Cardiac muscle cell (in vitro differentiated cells and primary cell): ENCODE data around the gene HACD1. TPM values are rescaled to one million over a fixed set of nuclear protein-coding genes. Genes with fewer than 3 reads are reported as not detected.

Experiments used
- DNase-seq, 2 donors: peaks; one replicate each; pipeline versions ENCODE4 v3.0.0 to v3.0.0-alpha.2; 2010 to 2017; ENCODE audit warnings: low read depth in 1 of 2, low spot score in 1 of 2
- H3K27ac ChIP-seq: fragments of 200-600 bp; sonication (generic); 2 replicates; pipeline ENCODE4 v1.5.1; 2016
- H3K27me3 ChIP-seq: fragments of 200-600 bp; sonication (generic); 2 replicates; pipeline ENCODE4 v1.6.0; 2016; ENCODE audit warnings: control low read depth
- H3K36me3 ChIP-seq: fragments of 200-600 bp; sonication (generic); 2 replicates; pipeline ENCODE4 v1.5.1; 2016; ENCODE audit warnings: control low read depth
- H3K4me1 ChIP-seq: fragments of 200-600 bp; sonication (generic); 2 replicates; pipeline ENCODE4 v1.8.1; 2017; ENCODE audit warnings: low read depth, mild to moderate bottlenecking, mixed run types
- H3K4me3 ChIP-seq: fragments of 200-600 bp; sonication (generic); 2 replicates; pipeline ENCODE4 v1.5.1; 2016; ENCODE audit warnings: mild to moderate bottlenecking
- H3K9me3 ChIP-seq: fragments of 200-600 bp; sonication (generic); 2 replicates; pipeline ENCODE4 v1.5.1; 2017; ENCODE audit warnings: low read depth, mild to moderate bottlenecking, control low read depth
- CTCF ChIP-seq: IDR thresholded peaks from 2 replicates; pipeline ENCODE4 v1.5.1; 2012; ENCODE audit warnings: low read depth, mild to moderate bottlenecking, low read length
- polyA plus RNA-seq: library from polyadenylated mRNA; unstranded; fragments of >200 nt; fragmentation: Nextera tagmentation; extraction: Ambion mirVana; gene quantifications from 2 replicates; pipeline ENCODE4 v1.2.1, GENCODE V29; 2016
- total RNA-seq: library from RNA; depleted of rRNA; stranded (reverse); fragments of >200 nt; gene quantifications from 2 replicates; pipeline ENCODE4 v1.2.3, GENCODE V29; 2016

Gene HACD1
- total and polyA plus RNA-seq, 2 experiments from 2014 or later: 141 to 449 TPM

- H3K27me3 ChIP-seq: no peaks in the 10 kb centered on the region
- H3K4me3 ChIP-seq: no peak overlapping the region
- no peak for DNase-seq
- no peak for TF ChIP-seq CTCF
- H3K9me3 ChIP-seq: no peaks in the 10 kb centered on the region
- peaks cover 4% of the 10 kb centered on the region for H3K36me3 ChIP-seq
- H3K4me1 ChIP-seq: peaks cover 3% of the 10 kb centered on the region
- H3K27ac ChIP-seq: no peak overlapping the region
Observed at GRCh38 chr10:17660921-17661320, 43.7 kb upstream of the HACD1 start.

- H3K4me3 ChIP-seq: no peak overlapping the region
- no peaks in the 10 kb centered on the region for H3K9me3 ChIP-seq
- no peaks in the 10 kb centered on the region for H3K27me3 ChIP-seq
- DNase-seq: no peak
- TF ChIP-seq CTCF: no peak
- H3K4me1 ChIP-seq: peaks cover 3% of the 10 kb centered on the region
- H3K36me3 ChIP-seq: peaks cover 4% of the 10 kb centered on the region
- no peak overlapping the region for H3K27ac ChIP-seq
Observed at GRCh38 chr10:17659365-17659764, 42.2 kb upstream of the HACD1 start.

- Histone ChIP-seq H3K4me1 (no peaks in the 10 kb centered on the region), H3K27me3 (no peaks in the 10 kb centered on the region), H3K9me3 (no peaks in the 10 kb centered on the region), H3K4me3 (no peak overlapping the region), H3K27ac (no peak overlapping the region), H3K36me3 (peaks cover 4% of the 10 kb centered on the region)
- DNase-seq: no peak
- no peak for TF ChIP-seq CTCF
Observed at GRCh38 chr10:17657103-17657500, 39.9 kb upstream of the HACD1 start.

GRCh38 chr10:17655567-17656146 lies 38.5 kb upstream of the HACD1 start:
- Histone ChIP-seq H3K36me3 (peaks cover 3% of the 10 kb centered on the region), H3K9me3 (no peaks in the 10 kb centered on the region), H3K27ac (no peak overlapping the region), H3K4me3 (no peak overlapping the region), H3K27me3 (no peaks in the 10 kb centered on the region), H3K4me1 (no peaks in the 10 kb centered on the region)
- DNase-seq: no peak
- TF ChIP-seq CTCF: no peak

GRCh38 chr10:17655009-17655408 lies 37.8 kb upstream of the HACD1 start:
- Histone ChIP-seq H3K27ac (no peak overlapping the region), H3K4me1 (no peaks in the 10 kb centered on the region), H3K36me3 (no peaks in the 10 kb centered on the region), H3K9me3 (no peaks in the 10 kb centered on the region), H3K4me3 (no peak overlapping the region), H3K27me3 (no peaks in the 10 kb centered on the region)
- no peak for DNase-seq
- TF ChIP-seq CTCF: no peak
